GM19023 (cell line): ENCODE results near the gene POLR3A.
"Not testable (repeated sequence)": the region's sequence is repeated elsewhere in the genome, so short reads cannot be mapped to it uniquely, and the experiment has no call there.

ENCODE experiments used
- ATAC-seq: cut with Tn5 transposase; IDR thresholded peaks from one replicate; pipeline ENCODE4 v1.9.1; 2021; ENCODE audit warnings: mild to moderate bottlenecking, moderate library complexity; ENCODE audit not compliant: unreplicated experiment

POLR3A gene

GRCh38 chr10:78025685-78026364 lies 3.5 kb downstream of the POLR3A start:
- ATAC-seq, result no peak

- no peak for ATAC-seq
These were observed 5.6 kb downstream of the POLR3A start for GRCh38 chr10:78023741-78024140.

- no peak for ATAC-seq
These were observed 8.1 kb downstream of the POLR3A start for GRCh38 chr10:78021201-78021600.

GRCh38 chr10:78019264-78019663 lies 10.1 kb downstream of the POLR3A start:
- no peak for ATAC-seq

GRCh38 chr10:78017856-78018255 lies 11.5 kb downstream of the POLR3A start:
- ATAC-seq, result no peak

- ATAC-seq, result no peak
These were observed 13.8 kb downstream of the POLR3A start for GRCh38 chr10:78015546-78015945.

GRCh38 chr10:78013564-78013963 lies 15.8 kb downstream of the POLR3A start:
- ATAC-seq, result no peak

- no peak for ATAC-seq
These were observed 18.2 kb downstream of the POLR3A start for GRCh38 chr10:78011065-78011464.

GRCh38 chr10:78010278-78010677 lies 19.0 kb downstream of the POLR3A start:
- ATAC-seq, result no peak

- ATAC-seq, result no peak
These were observed 19.7 kb downstream of the POLR3A start for GRCh38 chr10:78009662-78010061.

- ATAC-seq, result no peak
These were observed 22.1 kb downstream of the POLR3A start for GRCh38 chr10:78007172-78007571.

GRCh38 chr10:78004215-78005026 lies 24.9 kb downstream of the POLR3A start:
- ATAC-seq, result no peak

- no peak for ATAC-seq
These were observed 26.6 kb downstream of the POLR3A start for GRCh38 chr10:78002541-78003288.

- ATAC-seq, result no peak
These were observed 28.3 kb downstream of the POLR3A start for GRCh38 chr10:78000956-78001472.

- ATAC-seq, result no peak
These were observed 29.1 kb downstream of the POLR3A start for GRCh38 chr10:78000206-78000605.

- not testable (repeated sequence) for ATAC-seq
These were observed 30.5 kb downstream of the POLR3A start for GRCh38 chr10:77998780-77999179.

GRCh38 chr10:77993620-77994019 lies 35.7 kb downstream of the POLR3A start:
- no peak for ATAC-seq

GRCh38 chr10:77989081-77989724 lies 40.1 kb downstream of the POLR3A start:
- ATAC-seq, result no peak

GRCh38 chr10:77987671-77988255 lies 41.6 kb downstream of the POLR3A start:
- no peak for ATAC-seq

- ATAC-seq, result no peak
These were observed 44.3 kb downstream of the POLR3A start for GRCh38 chr10:77984986-77985385.
